K562 (cell line): Measurements from ENCODE around the gene KIAA1614. TPM values are rescaled to one million over a fixed set of nuclear protein-coding genes. Genes with fewer than 3 reads are reported as not detected.
A peak's percentile ranks its signal among the peaks of the same experiment; 100 is the strongest.

Source experiments
- ATAC-seq: fragments of 200-7000 bp; cut with Tn5 transposase; 3 replicates; pipeline ENCODE4 v1.9.1; 2020; ENCODE audit warnings: moderate library complexity
- BruUV-seq: library from RNA; stranded (reverse); fragments of 400-500 nt; replicated peaks from 2 replicates; lab custom pipeline; 2021; lab: Mats Ljungman, UMichigan
- CTCF ChIA-PET: fragments of 300-600 bp; formaldehyde crosslinking; extraction: SDS; loops from one replicate; lab custom pipeline; 2021; ENCODE audit warnings: low intra/inter-chr PET ratio; lab: Yijun Ruan, JAX
- POLR2A ChIA-PET: fragments of 300-600, 350-650 bp; sonication (Branson Sonifier 250); formaldehyde crosslinking; extraction: SDS; loops from one replicate; lab custom pipeline; 2021; ENCODE audit warnings: antibody characterized with exemption, inconsistent platforms; lab: Yijun Ruan, JAX
- DNase-seq, 4 experiments: peaks; one replicate each; pipeline versions ENCODE4 v3.0.0 to v3.0.0-alpha.2; 2011 to 2018; ENCODE audit warnings: low spot score in 3 of 4, mixed read lengths in 3 of 4; ENCODE audit errors: extremely low read depth in 1 of 4
- FAIRE-seq: peaks from 2 replicates; lab custom pipeline; 2011; peaks lifted over from hg19 to GRCh38; lab: Jason Lieb, UNC
- H2AFZ ChIP-seq: 2 replicates; pipeline ENCODE4 v1.6.0; 2011; ENCODE audit warnings: low read depth, low read length, control low read depth, inconsistent platforms
- H3K27ac ChIP-seq: fragments of 200-600 bp; 3 replicates; pipeline ENCODE4 v1.8.0; 2011; ENCODE audit warnings: low read depth, mild to moderate bottlenecking, control low read depth, inconsistent platforms, low read length, moderate library complexity, mixed read lengths; ENCODE audit errors: extremely low read depth
- H3K27me3 ChIP-seq, 2 experiments: fragments of 300-600 bp in 1 of 2; 2 replicates in 1 of 2; 3 replicates in 1 of 2; pipeline versions ENCODE4 v1.6.0 to v1.8.0; 2011; ENCODE audit warnings: inconsistent platforms in 2 of 2, low read length in 2 of 2, mild to moderate bottlenecking in 1 of 2, mixed read lengths in 1 of 2, moderate library complexity in 1 of 2; ENCODE audit not compliant: control insufficient read depth in 2 of 2, insufficient read depth in 2 of 2
- H3K36me3 ChIP-seq: fragments of 300-600 bp; 3 replicates; pipeline ENCODE4 v1.8.0; 2011; ENCODE audit warnings: mild to moderate bottlenecking, low read length, inconsistent platforms; ENCODE audit not compliant: control insufficient read depth, insufficient read depth
- H3K4me1 ChIP-seq, 2 experiments: fragments of 200-600 bp in 1 of 2; replicated peaks in 1 of 2; 2 replicates in 1 of 2; 3 replicates in 1 of 2; pipeline versions ENCODE4 v1.5.1 to v1.8.0; 2011; ENCODE audit warnings: inconsistent platforms in 2 of 2, low read length in 2 of 2, mild to moderate bottlenecking in 1 of 2, mixed read lengths in 1 of 2, moderate library complexity in 1 of 2; ENCODE audit not compliant: control insufficient read depth in 2 of 2, insufficient read depth in 2 of 2
- H3K4me2 ChIP-seq: 2 replicates; pipeline ENCODE4 v1.6.1; 2011; ENCODE audit warnings: low read length, control low read depth, inconsistent platforms, mixed read lengths; ENCODE audit not compliant: insufficient read depth
- H3K4me3 ChIP-seq: fragments of 200-600 bp; sonication (generic), shearing (Covaris generic); 2 replicates; pipeline ENCODE4 v1.5.1; 2016; ENCODE audit warnings: control low read depth, inconsistent platforms
- H3K79me2 ChIP-seq: fragments of 200-600 bp; 3 replicates; pipeline ENCODE4 v1.8.0; 2011; ENCODE audit warnings: low read length, inconsistent platforms; ENCODE audit not compliant: control insufficient read depth, insufficient read depth
- H3K9ac ChIP-seq, 2 experiments: 2 replicates each; pipeline versions ENCODE4 v1.6.0 to v1.6.1; 2011; ENCODE audit warnings: low read depth in 2 of 2, low read length in 2 of 2, control low read depth in 1 of 2, inconsistent platforms in 1 of 2, mild to moderate bottlenecking in 1 of 2, mixed read lengths in 1 of 2; ENCODE audit not compliant: insufficient read depth in 1 of 2
- H3K9me1 ChIP-seq: one replicate; pipeline ENCODE4 v1.6.0; 2011; ENCODE audit warnings: inconsistent platforms, mild to moderate bottlenecking, low read length, moderate library complexity; ENCODE audit not compliant: control insufficient read depth, insufficient read depth
- H3K9me3 ChIP-seq: replicated peaks from 2 replicates; pipeline ENCODE4 v1.5.1; 2011; ENCODE audit warnings: low read depth, low read length, inconsistent platforms; ENCODE audit not compliant: control insufficient read depth, insufficient read depth
- H4K20me1 ChIP-seq: replicated peaks from 2 replicates; pipeline ENCODE4 v1.6.1; 2011; ENCODE audit warnings: low read length, inconsistent platforms, mixed read lengths; ENCODE audit not compliant: control insufficient read depth, insufficient read depth
- ATF7 ChIP-seq: fragments of 450-650 bp; IDR thresholded peaks from 2 replicates; pipeline ENCODE4 v1.7.1; 2014; ENCODE audit warnings: mild to moderate bottlenecking, moderate library complexity
- BRD9 ChIP-seq: fragments of 450-650 bp; IDR thresholded peaks from 2 replicates; pipeline ENCODE4 v1.6.1; 2018; ENCODE audit warnings: low read depth; ENCODE audit not compliant: partially characterized antibody
- CC2D1A ChIP-seq: fragments of 450-650 bp; IDR thresholded peaks from 2 replicates; pipeline ENCODE4 v1.6.1; 2017; ENCODE audit warnings: mild to moderate bottlenecking
- CTCF ChIP-seq, 3 experiments: IDR thresholded peaks in 2 of 3; conservative IDR thresholded peaks in 1 of 3; 2 replicates each; pipeline ENCODE4 v1.5.1; 2011 to 2012; ENCODE audit warnings: low read length in 3 of 3, mild to moderate bottlenecking in 3 of 3, control low read depth in 2 of 3, improper control_type of control experiment in 1 of 3, inconsistent platforms in 1 of 3, low read depth in 1 of 3, mixed read lengths in 1 of 3, moderate library complexity in 1 of 3; ENCODE audit not compliant: insufficient read depth in 2 of 3
- ILF3 ChIP-seq: fragments of 450-650 bp; IDR thresholded peaks from 2 replicates; pipeline ENCODE4 v1.6.1; 2018; ENCODE audit warnings: antibody characterized with exemption, mild to moderate bottlenecking, moderate library complexity, borderline replicate concordance
- MTA2 ChIP-seq: fragments of 450-650 bp; IDR thresholded peaks from 2 replicates; pipeline ENCODE4 v1.6.1; 2016; ENCODE audit warnings: low read depth
- NR4A1 ChIP-seq, 2 experiments: fragments of 250-450 bp in 1 of 2; fragments of 450-650 bp in 1 of 2; sonication (Bioruptor Pico) in 1 of 2; IDR thresholded peaks; 2 replicates each; pipeline versions ENCODE4 v1.4.0 to v1.6.1; 2016 to 2020; ENCODE audit warnings: mild to moderate bottlenecking in 2 of 2, missing compliant biosample characterization in 1 of 2, missing genetic modification characterization in 1 of 2, moderate library complexity in 1 of 2
- POLR2H ChIP-seq: IDR thresholded peaks from 2 replicates; pipeline ENCODE4 v1.6.1; 2016; ENCODE audit warnings: missing genetic modification characterization, low read depth, mild to moderate bottlenecking, control low read depth, missing compliant biosample characterization, moderate library complexity
- SMARCA4 ChIP-seq: fragments of 450-650 bp; IDR thresholded peaks from 2 replicates; pipeline ENCODE4 v1.6.1; 2016
- SMC3 ChIP-seq: conservative IDR thresholded peaks from 2 replicates; pipeline ENCODE4 v1.6.1; 2011; ENCODE audit warnings: low read depth, low read length, improper control_type of control experiment; ENCODE audit not compliant: insufficient read depth
- TEAD2 ChIP-seq: fragments of 450-650 bp; IDR thresholded peaks from 2 replicates; pipeline ENCODE4 v1.6.1; 2016; ENCODE audit warnings: missing genetic modification characterization, control low read depth, missing compliant biosample characterization
- ZBTB1 ChIP-seq: sonication (generic); formaldehyde crosslinking; IDR thresholded peaks from 2 replicates; pipeline ENCODE4 v1.8.1; 2023; ENCODE audit warnings: missing genetic modification reagents, low read depth, mild to moderate bottlenecking, borderline replicate concordance
- ZKSCAN1 ChIP-seq: fragments of 150-350 bp; IDR thresholded peaks from 2 replicates; pipeline ENCODE4 v1.6.1; 2016; ENCODE audit warnings: low read depth, low read length
- ZNF175 ChIP-seq: fragments of 200-800 bp; sonication (Bioruptor generic); IDR thresholded peaks from 2 replicates; pipeline ENCODE4 v1.6.1; 2016; ENCODE audit warnings: low read depth, mild to moderate bottlenecking, missing genetic modification characterization, missing compliant biosample characterization
- WGBS: fragments of 100-300 bp; shearing (Covaris generic); methylation state at CpG from one replicate; pipeline ENCODE4 v1.1.6; 2016; ENCODE audit warnings: low coverage, mixed read lengths; ENCODE audit not compliant: insufficient coverage; ENCODE audit errors: missing lambda C conversion rate; 5-methylcytosine and 5-hydroxymethylcytosine counted together
- in situ Hi-C: fragments of 300-500 bp; cut with MboI; formaldehyde crosslinking; loops from 4 replicates; pipeline ENCODE4 v1.15.0; 2018; ENCODE audit warnings: inconsistent platforms, mixed read lengths
- intact Hi-C: fragments of 100-400 bp; cut with micrococcal nuclease; formaldehyde crosslinking; loops from 2 replicates; pipeline ENCODE4 v1.14.2; 2022
- polyA plus RNA-seq, 8 experiments: library from polyadenylated mRNA; depleted of rRNA in 4 of 8; stranded (reverse) in 5 of 8; unstranded in 3 of 8; fragments of >200 nt; fragmentation: Nextera tagmentation in 2 of 8; fragmentation: Illumina TruSeq in 1 of 8; extraction: Ambion mirVana in 2 of 8; extraction: Trizol in 1 of 8; gene quantifications; 2 replicates each; pipeline versions ENCODE4 v1.2.1 to v1.2.3, GENCODE V29; 2011 to 2014; ENCODE audit warnings: inconsistent platforms in 1 of 8, missing spikeins in 1 of 8
- total RNA-seq, 7 experiments: library from RNA; depleted of rRNA in 6 of 7; stranded (reverse); fragments of >200 nt in 6 of 7; fragmentation: Illumina TruSeq in 2 of 7; extraction: Trizol in 2 of 7; gene quantifications; 2 replicates each; pipeline versions ENCODE4 v1.2.1 to v1.2.3, GENCODE V29; 2011 to 2021; ENCODE audit warnings: low replicate concordance in 1 of 7

KIAA1614 gene
- total and polyA plus RNA-seq, 9 of the 15 experiments (the other 6 are each of a cell fraction or from before 2014, with no cell fraction given) = 0.01 to 1.1 (median 0.15) TPM; not detected in 1

DNA sequence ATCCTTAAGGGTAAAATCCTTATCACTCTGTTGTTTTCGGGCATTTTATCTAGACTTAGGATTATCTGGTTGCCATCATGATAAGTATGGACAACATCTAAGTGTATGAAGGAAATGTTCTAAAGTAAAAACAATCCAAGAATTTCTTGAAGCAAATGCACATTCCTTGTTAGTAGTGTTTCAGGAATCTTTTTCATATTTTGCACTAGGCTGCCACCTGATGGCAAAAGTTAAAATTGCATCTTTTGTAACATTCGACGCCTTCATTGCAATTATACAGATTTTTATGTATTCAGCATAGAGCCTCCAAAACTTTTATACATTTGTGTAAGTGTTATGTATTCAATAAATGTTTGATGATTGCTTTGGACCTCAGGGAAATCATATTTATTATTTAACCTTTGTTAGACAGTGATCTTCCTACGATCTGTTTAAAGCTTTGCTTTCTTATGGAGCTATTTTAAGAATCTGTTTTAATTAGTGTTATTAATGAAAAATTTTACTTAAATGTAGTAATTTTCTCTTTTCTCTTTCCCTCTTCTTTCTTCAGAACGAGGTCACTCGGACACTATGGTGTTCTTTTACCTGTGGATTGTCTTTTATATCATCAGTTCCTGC lies 49.4 kb upstream of the KIAA1614 start (continued):
- TF ChIP-seq ILF3 (0 out of 2 replicates have a peak, but pooled peaks have one; percentile 21), BRD9 (no peak), CTCF (IDR thresholded peaks at IDR 0.05 in 2 of 3, conservative IDR thresholded peaks at IDR 0.05 in 1 of 3; ENCODE audit: insufficient read depth in 2 of 3, low read depth in 1 of 3, low read length in 3 of 3) (peak; percentile 55 to 94 (median 60); a peak in 5 of 6 replicates), POLR2H (tag) (peak; percentile 56; the same call in 1 of the 2 replicates), TEAD2 (tag) (peak; percentile 24; the same call in 1 of the 2 replicates)

DNA sequence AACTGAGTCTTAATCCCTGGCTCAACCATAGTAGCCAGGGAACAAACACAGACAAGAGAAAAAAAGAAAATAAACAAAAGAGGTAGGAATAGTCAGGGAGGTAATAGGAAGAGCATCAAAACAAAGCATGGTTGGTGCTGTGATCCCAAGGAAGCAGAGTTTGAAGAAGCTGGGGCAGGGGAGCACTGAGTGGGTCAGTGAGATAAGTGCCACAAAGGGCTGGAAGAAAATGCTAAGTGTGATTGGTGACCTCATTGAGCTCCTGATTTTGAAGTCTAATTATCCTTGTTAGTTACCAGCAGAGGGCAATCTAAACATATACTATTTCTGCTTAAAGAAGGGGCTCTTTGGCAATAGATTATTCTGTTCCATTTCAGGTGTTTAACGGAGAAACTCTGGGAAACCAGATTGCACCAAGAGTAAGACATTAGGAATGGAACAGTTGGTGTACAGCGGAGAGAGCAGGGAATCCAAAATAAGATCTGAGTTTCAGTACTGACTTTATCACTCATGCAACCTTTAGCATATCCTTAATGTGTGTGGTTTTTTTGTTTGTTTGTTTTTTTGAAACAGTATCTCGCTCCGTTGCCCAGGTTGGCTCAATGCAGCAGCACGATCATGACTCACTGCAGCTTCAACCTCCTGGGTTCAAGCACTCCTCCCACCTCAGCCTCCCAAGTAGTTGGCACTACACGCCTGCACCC lies 30.7 kb upstream of the KIAA1614 start:
- DNase-seq = peak; percentile 52 to 76 (median 68)
- Histone ChIP-seq H3K27me3 (no peaks in the 10 kb centered on the region), H3K4me3 (no peak overlapping the region), H3K4me2 (no peak overlapping the region), H3K9me3 (no peaks in the 10 kb centered on the region), H3K9ac (no peak overlapping the region), H3K9me1 (no peaks in the 10 kb centered on the region), H3K36me3 (peaks cover 55% of the 10 kb centered on the region), H2AFZ (no peak overlapping the region), H3K4me1 (peaks cover 0 to 3% of the 10 kb centered on the region in 2 experiments; a peak in 1 of 5 replicates), H3K27ac (no peak overlapping the region), H3K79me2 (no peaks in the 10 kb centered on the region), H4K20me1 (no peaks in the 10 kb centered on the region)
- intact Hi-C loops = loop anchor here (1.0 to 2.0 kb wide), 4 partner anchors 156 to 284 kb away; no protein-coding TSS in a partner anchor
- ATAC-seq = peak; percentile 97
- FAIRE-seq = peak; percentile 89
- ChIA-PET POLR2A (interaction anchor here (0.6 to 1.0 kb wide), 13 partner anchors 21 to 366 kb away, joined by 3 to 6 read pairs (median 3); no protein-coding TSS in a partner anchor), CTCF (interaction anchor here (0.9 to 1.7 kb wide), 7 partner anchors 261 to 543 kb away, joined by 3 to 14 read pairs (median 8); no protein-coding TSS in a partner anchor)
- 57% methylated on average over 6 of the region's 6 CpGs for WGBS
- in situ Hi-C loops = loop anchor here (5.0 kb wide), 2 partner anchors 260 to 285 kb away; no protein-coding TSS in a partner anchor
- BruUV-seq = no TSS peak
- TF ChIP-seq MTA2 (no peak), SMARCA4 (0 out of 2 replicates have a peak, but pooled peaks have one; percentile 20), CC2D1A (0 out of 2 replicates have a peak, but pooled peaks have one; percentile 17), NR4A1 (CRISPR knock-in tag; IDR thresholded peaks at IDR 0.05) (no peak), NR4A1 (tag; IDR thresholded peaks at IDR 0.05) (no peak), ZKSCAN1 (peak; percentile 51; the same call in 1 of the 2 replicates), SMC3 (peak; percentile 73), ATF7 (peak; percentile 91), CTCF (IDR thresholded peaks at IDR 0.05 in 2 of 3, conservative IDR thresholded peaks at IDR 0.05 in 1 of 3; ENCODE audit: insufficient read depth in 2 of 3, low read depth in 1 of 3, low read length in 3 of 3) (peak; percentile 45 to 80 (median 67); a peak in 5 of 6 replicates), ZBTB1 (0 out of 2 replicates have a peak, but pooled peaks have one; percentile 19), ZNF175 (CRISPR knock-in tag) (0 out of 2 replicates have a peak, but pooled peaks have one; percentile 20)
